Esophagus squamous epithelium (tissue), 4 donors: ENCODE results near the gene RIC8B.

Source experiments
- POLR2A ChIP-seq, 4 donors: fragments of 450-650 bp; IDR thresholded peaks; one replicate each; pipeline ENCODE4 v1.6.1; 2017; ENCODE audit warnings: antibody characterized with exemption in 4 of 4, mild to moderate bottlenecking in 4 of 4, moderate library complexity in 3 of 4
- TF ChIP-seq, protein P1 (sequence below), 6 experiments: fragments of 450-650 bp in 4 of 6; fragments of 200-600 bp in 2 of 6; sonication (generic) in 2 of 6; IDR thresholded peaks; one replicate each; pipeline ENCODE4 v1.5.1; 2016 to 2019; ENCODE audit warnings: antibody characterized with exemption in 6 of 6, mild to moderate bottlenecking in 4 of 6, moderate library complexity in 4 of 6

DNA sequence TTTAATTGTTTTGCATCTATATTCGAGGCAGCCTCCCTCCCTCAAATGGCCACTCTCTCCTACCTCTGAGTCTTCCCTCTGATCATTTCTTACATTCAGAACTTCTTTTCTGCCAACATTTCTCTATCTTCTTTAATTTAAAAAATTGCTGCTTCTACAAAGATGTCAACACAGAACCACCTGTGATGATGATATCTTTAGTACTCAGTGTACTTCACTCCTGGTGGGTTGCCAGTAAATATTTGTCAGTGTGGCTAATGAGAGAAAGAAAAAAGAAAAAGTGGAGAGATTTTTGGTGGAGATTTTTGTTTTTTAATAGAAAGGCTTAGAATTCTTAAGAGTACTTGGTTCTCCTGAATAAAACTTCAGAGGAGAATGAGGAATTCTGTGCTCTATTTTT is 8.1 kb downstream of the RIC8B start:
- TF ChIP-seq, protein P1, sequence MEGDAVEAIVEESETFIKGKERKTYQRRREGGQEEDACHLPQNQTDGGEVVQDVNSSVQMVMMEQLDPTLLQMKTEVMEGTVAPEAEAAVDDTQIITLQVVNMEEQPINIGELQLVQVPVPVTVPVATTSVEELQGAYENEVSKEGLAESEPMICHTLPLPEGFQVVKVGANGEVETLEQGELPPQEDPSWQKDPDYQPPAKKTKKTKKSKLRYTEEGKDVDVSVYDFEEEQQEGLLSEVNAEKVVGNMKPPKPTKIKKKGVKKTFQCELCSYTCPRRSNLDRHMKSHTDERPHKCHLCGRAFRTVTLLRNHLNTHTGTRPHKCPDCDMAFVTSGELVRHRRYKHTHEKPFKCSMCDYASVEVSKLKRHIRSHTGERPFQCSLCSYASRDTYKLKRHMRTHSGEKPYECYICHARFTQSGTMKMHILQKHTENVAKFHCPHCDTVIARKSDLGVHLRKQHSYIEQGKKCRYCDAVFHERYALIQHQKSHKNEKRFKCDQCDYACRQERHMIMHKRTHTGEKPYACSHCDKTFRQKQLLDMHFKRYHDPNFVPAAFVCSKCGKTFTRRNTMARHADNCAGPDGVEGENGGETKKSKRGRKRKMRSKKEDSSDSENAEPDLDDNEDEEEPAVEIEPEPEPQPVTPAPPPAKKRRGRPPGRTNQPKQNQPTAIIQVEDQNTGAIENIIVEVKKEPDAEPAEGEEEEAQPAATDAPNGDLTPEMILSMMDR (IDR thresholded peaks at IDR 0.05) = no peak
- no peak for TF ChIP-seq POLR2A (IDR thresholded peaks at IDR 0.05)
